GM12801 (cell line): ENCODE results near the gene HMX1.

Experiments used
- CTCF ChIP-seq: IDR thresholded peaks from one replicate; pipeline ENCODE4 v1.5.1; 2011; ENCODE audit warnings: control low read depth; ENCODE audit not compliant: insufficient read length; ENCODE audit errors: extremely low read depth

HMX1 gene

GRCh38 chr4:8869002-8869897 lies 2.4 kb downstream of the HMX1 start:
- no peak for TF ChIP-seq CTCF

- TF ChIP-seq CTCF = no peak
Observed at GRCh38 chr4:8868321-8869001, 3.2 kb downstream of the HMX1 start.

GRCh38 chr4:8867624-8868320 lies 3.9 kb downstream of the HMX1 start:
- no peak for TF ChIP-seq CTCF

- no peak for TF ChIP-seq CTCF
Observed at GRCh38 chr4:8866828-8867623, 4.6 kb downstream of the HMX1 start.

GRCh38 chr4:8866421-8866820 lies 5.2 kb downstream of the HMX1 start:
- TF ChIP-seq CTCF = no peak

- TF ChIP-seq CTCF = no peak
Observed at GRCh38 chr4:8865681-8866310, 5.8 kb downstream of the HMX1 start.
